ENCODE results near the gene UNC45A. TPM values are rescaled to one million over a fixed set of nuclear protein-coding genes. Genes with fewer than 3 reads are reported as not detected.

The UNC45A gene, protein sequence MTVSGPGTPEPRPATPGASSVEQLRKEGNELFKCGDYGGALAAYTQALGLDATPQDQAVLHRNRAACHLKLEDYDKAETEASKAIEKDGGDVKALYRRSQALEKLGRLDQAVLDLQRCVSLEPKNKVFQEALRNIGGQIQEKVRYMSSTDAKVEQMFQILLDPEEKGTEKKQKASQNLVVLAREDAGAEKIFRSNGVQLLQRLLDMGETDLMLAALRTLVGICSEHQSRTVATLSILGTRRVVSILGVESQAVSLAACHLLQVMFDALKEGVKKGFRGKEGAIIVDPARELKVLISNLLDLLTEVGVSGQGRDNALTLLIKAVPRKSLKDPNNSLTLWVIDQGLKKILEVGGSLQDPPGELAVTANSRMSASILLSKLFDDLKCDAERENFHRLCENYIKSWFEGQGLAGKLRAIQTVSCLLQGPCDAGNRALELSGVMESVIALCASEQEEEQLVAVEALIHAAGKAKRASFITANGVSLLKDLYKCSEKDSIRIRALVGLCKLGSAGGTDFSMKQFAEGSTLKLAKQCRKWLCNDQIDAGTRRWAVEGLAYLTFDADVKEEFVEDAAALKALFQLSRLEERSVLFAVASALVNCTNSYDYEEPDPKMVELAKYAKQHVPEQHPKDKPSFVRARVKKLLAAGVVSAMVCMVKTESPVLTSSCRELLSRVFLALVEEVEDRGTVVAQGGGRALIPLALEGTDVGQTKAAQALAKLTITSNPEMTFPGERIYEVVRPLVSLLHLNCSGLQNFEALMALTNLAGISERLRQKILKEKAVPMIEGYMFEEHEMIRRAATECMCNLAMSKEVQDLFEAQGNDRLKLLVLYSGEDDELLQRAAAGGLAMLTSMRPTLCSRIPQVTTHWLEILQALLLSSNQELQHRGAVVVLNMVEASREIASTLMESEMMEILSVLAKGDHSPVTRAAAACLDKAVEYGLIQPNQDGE
- total RNA-seq, result 60.9 TPM
- long read RNA-seq, transcript UNC45A-202 (20 exons, 3,252 nt), result major isoform, 27 of 89 reads
- long read RNA-seq, partial matches to known transcripts, result 53 of 89 reads
- long read RNA-seq, other reads (novel, unspliced or antisense), result 9 of 89 reads

DNA sequence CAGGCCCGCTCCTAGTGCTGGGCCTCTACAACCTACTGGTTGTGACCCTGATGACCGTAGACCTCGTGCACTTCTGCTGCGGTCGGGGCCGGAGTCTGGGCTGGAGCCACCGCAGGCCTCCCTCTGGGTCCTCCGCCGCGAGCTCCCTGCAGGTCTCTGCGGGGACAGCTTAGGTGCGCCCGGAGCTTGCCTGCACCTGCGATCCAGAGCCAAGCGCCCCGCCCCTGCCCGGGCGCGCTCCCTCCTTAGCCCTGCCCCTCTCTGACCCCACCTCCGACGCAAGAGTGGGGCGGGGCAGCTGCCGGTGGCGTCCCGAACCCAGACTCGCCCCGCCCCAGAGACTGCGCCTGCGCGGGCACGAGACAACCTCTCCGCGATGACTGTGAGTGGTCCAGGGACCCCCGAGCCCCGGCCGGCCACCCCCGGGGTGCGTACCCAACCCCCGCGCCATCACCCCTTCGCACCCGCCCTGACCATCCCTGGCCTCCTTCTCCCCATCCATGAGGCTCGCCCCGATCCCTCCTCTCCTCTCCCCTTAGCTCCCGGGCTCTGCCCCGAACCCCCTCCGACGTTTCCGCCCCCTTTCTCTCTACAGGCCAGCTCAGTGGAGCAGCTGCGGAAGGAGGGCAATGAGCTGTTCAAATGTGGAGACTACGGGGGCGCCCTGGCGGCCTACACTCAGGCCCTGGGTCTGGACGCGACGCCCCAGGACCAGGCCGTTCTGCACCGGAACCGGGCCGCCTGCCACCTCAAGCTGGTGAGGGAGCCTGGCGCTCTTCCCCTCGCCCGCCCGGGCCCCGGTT, at the start of gene UNC45A:
Gene UNC45A, plus strand, starts transcription at position 337 of the 803 bp plus-strand sequence. Its CDS starts 40 bp downstream, at position 377.
- ATAC-seq, result peak; percentile 87
- peak within 1 kb of the TSS; percentile 85 for H3K4me3 ChIP-seq
- no peaks in the 10 kb centered on the region for H3K9me3 ChIP-seq
- no peaks in the 10 kb centered on the region for H3K27me3 ChIP-seq
- peak within 1 kb of the TSS; percentile 71 for H3K27ac ChIP-seq
- intact Hi-C loops (cut with DNase I), result no loop called here
- peaks cover 26% of the 10 kb centered on the region for H3K36me3 ChIP-seq
- TF ChIP-seq, protein P1, sequence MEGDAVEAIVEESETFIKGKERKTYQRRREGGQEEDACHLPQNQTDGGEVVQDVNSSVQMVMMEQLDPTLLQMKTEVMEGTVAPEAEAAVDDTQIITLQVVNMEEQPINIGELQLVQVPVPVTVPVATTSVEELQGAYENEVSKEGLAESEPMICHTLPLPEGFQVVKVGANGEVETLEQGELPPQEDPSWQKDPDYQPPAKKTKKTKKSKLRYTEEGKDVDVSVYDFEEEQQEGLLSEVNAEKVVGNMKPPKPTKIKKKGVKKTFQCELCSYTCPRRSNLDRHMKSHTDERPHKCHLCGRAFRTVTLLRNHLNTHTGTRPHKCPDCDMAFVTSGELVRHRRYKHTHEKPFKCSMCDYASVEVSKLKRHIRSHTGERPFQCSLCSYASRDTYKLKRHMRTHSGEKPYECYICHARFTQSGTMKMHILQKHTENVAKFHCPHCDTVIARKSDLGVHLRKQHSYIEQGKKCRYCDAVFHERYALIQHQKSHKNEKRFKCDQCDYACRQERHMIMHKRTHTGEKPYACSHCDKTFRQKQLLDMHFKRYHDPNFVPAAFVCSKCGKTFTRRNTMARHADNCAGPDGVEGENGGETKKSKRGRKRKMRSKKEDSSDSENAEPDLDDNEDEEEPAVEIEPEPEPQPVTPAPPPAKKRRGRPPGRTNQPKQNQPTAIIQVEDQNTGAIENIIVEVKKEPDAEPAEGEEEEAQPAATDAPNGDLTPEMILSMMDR (IDR thresholded peaks at IDR 0.05), result no peak
- H3K4me1 ChIP-seq, result peaks cover 47% of the 10 kb centered on the region
- peak; percentile 97 for DNase-seq

DNA sequence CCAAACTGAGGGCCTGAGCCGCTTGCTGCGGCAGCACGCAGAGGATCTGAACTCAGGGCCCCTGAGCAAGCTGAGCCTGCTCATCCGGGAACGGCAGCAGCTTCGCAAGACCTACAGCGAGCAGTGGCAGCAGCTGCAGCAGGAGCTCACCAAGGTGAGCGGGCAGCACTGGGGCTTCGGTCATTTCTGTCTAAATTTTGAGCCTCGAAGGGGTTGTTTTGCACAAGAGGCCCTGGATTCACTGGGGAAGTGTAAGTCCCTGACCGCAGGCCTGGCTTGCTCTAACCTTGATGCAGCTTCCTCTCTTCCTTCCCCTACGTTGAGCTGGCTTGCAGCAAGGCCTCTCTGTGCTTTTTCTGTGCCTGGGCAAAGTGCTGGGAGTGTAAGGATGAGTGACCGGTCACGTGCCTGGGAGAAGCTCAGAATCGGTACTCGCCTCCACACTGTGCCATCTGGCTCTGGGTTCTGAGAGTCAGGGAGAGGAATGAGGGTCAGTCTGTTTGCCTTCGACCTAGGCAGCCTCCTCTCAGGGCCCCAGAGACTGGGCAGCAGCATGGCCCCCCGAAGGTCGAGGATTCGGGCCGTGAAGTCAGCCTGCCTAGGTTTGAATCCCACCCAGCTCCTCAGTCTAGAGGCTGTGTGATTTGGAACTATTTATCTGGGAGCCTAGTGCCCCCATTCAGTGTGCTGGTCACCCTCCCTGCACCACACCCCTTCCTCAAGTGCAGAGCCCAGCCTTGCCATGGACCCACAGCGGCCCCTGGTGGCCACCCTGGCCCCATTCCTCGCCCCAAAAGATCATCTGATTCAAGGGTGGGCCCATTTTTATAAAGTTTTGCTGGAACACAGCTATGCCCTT, 49.4 kb upstream of the UNC45A start:
- intact Hi-C loops (cut with DNase I), result loop anchor here (5.0 kb wide), 1 partner anchor 238 kb away; no protein-coding TSS in a partner anchor
- Histone ChIP-seq H3K36me3 (peaks cover 59% of the 10 kb centered on the region), H3K9me3 (no peaks in the 10 kb centered on the region), H3K27ac (peak overlapping the region; percentile 96), H3K27me3 (no peaks in the 10 kb centered on the region), H3K4me3 (peak overlapping the region; percentile 76), H3K4me1 (peaks cover 30% of the 10 kb centered on the region)
- peak; percentile 78 for ATAC-seq
- DNase-seq, result peak; percentile 91
- TF ChIP-seq, protein P1 (IDR thresholded peaks at IDR 0.05), result peak; percentile 99

DNA sequence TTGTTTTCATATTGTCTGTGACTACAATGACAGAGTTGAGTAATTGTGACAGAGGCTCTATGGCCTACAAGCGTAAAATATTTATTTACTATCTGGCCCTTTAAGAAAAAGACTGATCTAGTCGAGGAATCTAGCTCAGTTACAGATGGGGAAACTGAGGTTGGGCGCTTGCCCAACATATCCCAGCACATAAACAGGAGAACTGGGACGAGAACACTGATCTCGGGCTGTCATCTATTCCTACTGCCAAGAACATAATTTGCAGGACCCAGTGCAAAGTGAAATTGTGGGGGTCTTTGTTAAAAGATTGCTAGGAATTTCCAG, 48.8 kb upstream of the UNC45A start:
- Histone ChIP-seq H3K27me3 (no peaks in the 10 kb centered on the region), H3K27ac (peak overlapping the region; percentile 96), H3K4me1 (peaks cover 30% of the 10 kb centered on the region), H3K36me3 (peaks cover 59% of the 10 kb centered on the region), H3K9me3 (no peaks in the 10 kb centered on the region), H3K4me3 (no peak overlapping the region)
- intact Hi-C loops (cut with DNase I), result loop anchor here (5.0 kb wide), 1 partner anchor 239 kb away; no protein-coding TSS in a partner anchor
- DNase-seq, result no peak
- no peak for ATAC-seq
- TF ChIP-seq, protein P1 (IDR thresholded peaks at IDR 0.05), result no peak

DNA sequence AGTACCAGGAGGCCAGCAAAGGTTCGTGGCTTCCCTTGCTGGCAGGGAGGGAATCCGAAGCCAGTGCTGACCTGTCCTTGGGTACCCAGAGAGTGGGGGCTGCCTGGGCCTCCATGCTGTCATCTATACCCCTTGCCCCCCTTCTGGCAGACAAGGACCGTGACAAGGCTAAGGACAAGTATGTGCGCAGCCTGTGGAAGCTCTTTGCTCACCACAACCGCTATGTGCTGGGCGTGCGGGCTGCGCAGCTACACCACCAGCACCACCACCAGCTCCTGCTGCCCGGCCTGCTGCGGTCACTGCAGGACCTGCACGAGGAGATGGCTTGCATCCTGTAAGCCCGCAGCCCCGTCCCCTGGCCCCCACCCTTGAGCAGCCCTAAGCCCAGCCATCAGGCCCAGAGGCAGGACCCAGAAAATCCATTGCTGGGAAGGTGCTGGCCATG, 48.0 kb upstream of the UNC45A start:
- peaks cover 30% of the 10 kb centered on the region for H3K4me1 ChIP-seq
- DNase-seq, result no peak
- peaks cover 60% of the 10 kb centered on the region for H3K36me3 ChIP-seq
- H3K4me3 ChIP-seq, result no peak overlapping the region
- H3K27ac ChIP-seq, result no peak overlapping the region
- ATAC-seq, result no peak
- TF ChIP-seq, protein P1 (IDR thresholded peaks at IDR 0.05), result no peak
- no peaks in the 10 kb centered on the region for H3K27me3 ChIP-seq
- no peaks in the 10 kb centered on the region for H3K9me3 ChIP-seq
- intact Hi-C loops (cut with DNase I), result loop anchor here (5.0 kb wide), 1 partner anchor 240 kb away; no protein-coding TSS in a partner anchor

Measured in upper lobe of right lung (tissue), 1 donor.